ENCODE data around the gene KLC3.
"Not testable (repeated sequence)": the region's sequence is repeated elsewhere in the genome, so short reads cannot be mapped to it uniquely, and the experiment has no call there.

Gene KLC3

DNA sequence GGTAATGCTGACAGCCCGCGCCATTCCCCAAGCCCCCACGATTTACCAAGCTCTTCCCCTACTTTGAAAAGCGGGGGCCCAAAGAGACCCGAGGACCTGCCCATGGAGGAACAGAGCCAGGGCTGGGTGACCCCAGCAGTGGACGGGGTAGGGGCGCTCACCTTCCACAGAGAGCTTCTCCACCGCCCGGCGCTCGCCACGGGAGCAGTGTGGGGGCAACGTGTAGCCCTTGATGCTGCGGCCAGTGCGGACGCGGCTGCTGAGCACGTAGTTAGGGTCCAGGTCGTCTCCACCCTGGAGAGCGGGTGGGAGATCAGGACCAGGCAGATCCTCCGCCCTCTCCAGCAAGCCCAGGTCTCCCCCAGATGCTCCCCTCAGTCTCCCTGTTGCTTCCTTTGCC, 25.2 kb upstream of the KLC3 start:
- no peak for DNase-seq (ENCODE audit: low read depth in 2 of 2)

DNA sequence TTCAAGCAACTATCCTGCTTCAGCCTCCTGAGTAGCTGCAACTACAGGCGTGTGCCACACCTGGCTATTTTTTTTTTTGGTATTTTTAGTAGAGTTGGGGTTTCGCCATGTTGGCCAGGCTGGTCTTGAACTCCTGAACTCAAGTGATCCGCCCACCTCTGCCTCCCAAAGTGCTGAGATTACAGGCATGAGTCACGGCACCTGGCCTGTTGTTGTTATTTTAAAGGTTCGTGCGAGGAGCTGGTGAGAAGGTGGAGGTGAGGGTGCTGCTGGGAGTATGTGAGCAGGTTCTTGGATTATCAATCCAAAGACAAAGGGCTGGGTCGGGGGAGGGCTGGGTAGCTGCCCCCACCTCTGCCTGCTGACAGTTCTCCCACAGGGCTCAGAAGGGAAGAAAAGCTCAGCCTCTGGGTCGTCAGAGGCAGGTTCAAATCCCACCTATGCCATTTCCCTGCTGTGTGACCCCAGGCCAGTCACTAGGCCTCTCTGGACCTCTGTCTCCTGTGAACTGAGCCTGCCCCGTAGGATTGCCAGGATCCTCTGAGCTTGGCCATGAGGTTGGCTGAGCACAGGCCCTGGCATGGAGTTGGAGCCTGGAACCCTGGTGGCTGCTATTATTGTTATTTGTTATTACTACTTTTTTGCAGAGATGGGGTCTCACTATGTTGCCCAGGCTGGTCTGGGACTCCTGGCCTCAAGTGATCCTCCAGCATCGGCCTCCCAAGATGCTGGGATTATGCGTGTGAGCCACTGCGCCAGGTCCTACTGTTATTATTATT, 19.4 kb upstream of the KLC3 start:
- no peak for DNase-seq (ENCODE audit: low read depth in 2 of 2)

DNA sequence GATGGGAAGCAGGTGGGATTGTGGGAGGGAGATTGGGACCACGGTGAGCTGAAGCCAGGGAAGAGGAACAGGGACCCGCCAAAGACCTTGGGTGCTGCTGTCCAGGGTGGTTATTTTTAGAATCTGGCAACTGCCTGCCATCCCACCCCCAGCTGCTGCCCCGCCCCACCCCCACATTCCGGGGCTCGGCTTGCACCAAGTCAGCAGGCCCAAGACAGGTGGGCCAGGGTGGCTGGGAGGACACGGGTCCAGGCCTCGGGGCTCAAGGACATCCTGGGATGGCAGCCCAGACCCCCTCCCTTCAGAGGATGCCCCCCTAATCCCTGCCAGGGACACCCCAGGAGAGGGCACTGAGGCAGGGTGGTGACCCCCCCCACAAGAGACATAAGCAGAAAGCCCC, 18.7 kb upstream of the KLC3 start:
- DNase-seq (ENCODE audit: low read depth in 2 of 2), result no peak

DNA sequence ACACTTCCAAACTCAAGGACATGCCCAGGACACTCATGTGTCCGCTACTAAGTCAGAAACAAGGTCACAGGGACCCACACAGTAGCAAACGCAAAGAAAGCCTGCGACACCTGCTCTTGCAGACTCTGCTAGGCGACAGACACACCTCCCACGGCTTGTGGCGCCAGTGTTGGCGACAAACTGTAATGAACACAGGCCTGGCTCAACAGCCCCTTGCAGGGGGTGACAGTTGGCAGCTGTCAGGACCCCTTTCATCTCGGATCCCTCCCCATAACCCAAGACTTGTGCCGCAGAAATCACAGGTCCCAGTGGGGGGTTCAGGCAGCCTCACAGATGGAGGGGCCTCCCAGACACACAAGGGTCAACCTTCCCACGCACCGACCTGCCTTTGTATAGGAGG, 18.2 kb upstream of the KLC3 start:
- no peak for DNase-seq (ENCODE audit: low read depth in 2 of 2)

DNA sequence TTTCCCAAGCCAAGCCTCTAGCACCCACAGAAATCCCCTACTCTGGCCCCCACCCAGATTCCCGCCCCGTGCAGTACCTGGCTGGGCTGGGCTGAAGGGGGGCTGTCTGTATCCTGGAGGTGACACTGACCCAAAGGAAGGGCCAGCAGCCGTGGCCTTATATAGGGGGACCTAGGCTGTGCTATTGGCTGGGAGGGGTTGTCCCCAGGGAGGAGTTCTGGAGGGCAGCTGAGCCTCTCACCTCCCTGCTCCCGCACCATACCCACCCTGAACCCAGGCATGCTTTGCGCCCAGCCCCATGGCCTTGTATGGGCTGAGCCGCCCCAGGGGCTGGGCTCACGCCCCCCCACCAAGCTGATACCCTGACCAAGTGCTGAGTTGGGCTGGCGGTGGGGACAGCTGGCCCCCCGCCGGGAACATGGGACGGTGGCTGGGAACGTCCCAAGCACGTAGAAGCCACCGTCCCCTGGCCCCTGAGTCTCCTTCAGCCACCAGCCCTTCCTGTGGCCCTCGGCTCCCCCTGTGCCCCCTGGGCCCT, 17.7 kb upstream of the KLC3 start, which contains the start of gene CKM:
Gene CKM (minus strand): TSS at position 132 of the 538 bp plus-strand sequence. CDS start 3,162 bp downstream, outside the sequence.
- no peak for DNase-seq (ENCODE audit: low read depth in 2 of 2)

DNA sequence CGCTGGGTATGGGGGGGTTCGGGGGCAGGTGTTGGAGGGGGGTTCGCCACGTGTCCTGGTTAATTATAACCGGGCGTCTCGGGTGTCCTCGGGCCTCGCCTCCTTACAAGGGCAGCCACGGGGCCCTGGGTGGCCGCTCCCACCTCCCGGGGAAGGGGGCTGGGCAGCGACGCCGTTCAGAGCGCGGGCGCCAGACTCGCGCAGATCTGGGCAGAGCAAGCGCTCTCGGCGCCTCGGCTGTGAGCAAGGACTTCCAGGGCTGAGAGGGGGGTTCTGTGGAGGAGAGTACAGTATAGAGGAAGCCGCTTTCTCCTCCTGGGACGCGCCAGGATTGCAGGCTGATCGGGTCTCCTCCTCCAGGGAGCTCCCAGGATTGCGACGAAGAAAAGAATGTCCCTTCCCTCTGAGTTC, 16.9 kb upstream of the KLC3 start:
- DNase-seq (ENCODE audit: low read depth in 2 of 2), result no peak

DNA sequence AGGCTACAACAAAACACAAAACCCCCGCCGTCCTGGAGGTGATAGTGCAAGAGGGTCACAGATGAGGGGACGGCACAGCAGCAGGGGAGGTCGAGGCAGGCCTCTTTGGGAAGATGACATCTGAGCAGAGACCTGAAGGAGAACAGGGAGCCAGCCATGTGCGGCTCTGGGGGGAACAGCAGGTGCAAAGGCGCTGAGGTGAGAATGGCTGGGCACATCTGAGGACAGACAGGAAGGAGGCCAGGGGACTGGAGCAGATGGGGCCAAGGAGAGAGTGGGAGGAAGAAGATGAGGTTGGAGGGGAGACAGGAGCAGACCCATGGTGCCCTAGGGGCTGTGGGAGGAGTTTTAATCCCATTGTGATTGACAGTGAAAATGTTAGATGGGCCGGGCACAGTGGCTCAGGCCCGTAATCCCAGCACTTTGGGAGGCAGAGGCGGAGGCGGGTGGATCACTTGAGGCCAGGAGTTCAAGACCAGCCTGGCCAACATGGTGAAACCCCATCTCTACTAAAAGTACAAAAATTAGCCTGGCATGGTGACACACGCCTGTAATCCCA, 16.1 kb upstream of the KLC3 start:
- DNase-seq (ENCODE audit: low read depth in 2 of 2), result no peak

DNA sequence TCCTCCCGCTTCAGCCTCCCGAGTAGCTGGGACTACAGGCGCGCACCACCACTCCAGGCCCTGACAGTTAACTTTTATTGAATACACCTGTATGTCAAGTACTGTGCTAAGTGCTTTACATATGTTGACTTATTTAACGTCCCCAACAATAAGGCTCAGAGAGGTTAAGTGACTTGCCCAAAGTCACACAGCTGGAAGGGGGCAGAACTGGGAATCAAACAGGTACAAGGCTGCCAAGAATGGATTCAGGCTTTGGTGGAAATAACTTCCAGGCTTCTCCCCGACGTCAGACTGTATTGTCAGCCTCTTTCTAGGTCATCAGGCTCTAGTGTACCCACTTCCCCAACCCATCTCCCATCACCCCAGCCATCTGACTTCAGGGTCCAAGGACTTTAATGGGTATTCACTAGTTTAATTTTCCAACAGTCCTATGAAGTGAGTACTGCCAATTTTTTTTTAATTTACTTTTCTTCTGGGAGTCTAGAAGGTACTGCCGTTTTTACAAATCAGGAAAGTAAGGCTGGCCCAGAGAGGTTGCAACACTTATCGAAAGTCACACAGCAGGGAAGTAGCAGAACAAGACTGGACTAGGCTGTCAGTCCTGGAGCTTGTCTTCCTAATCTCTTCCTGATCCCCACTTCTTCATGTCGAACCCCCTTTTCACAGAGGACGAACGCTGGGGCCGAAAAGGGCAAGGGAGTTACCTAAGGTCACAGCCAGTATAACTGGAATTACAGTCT, 13.0 kb upstream of the KLC3 start:
- no peak for DNase-seq (ENCODE audit: low read depth in 2 of 2)

DNA sequence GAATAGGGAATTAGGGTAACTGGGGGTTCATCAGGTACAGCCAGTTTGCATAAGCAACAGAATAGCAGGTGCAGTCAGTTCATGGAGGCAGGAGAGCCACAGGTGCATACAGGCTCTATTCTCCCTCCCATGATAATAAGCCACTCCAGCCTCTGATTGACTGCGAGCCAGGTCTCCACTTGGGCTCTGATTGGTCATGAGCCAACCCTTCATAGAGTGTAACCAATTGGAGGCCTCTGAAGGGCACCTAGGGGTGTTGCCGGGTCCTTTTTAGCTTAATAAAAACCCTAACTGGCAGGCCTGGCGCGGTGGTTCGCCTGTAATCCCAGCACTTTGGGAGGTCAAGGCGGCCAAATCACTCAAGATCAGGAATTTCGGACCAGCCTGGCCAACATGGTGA, 9.1 kb upstream of the KLC3 start:
- DNase-seq (ENCODE audit: low read depth in 2 of 2), result no peak

DNA sequence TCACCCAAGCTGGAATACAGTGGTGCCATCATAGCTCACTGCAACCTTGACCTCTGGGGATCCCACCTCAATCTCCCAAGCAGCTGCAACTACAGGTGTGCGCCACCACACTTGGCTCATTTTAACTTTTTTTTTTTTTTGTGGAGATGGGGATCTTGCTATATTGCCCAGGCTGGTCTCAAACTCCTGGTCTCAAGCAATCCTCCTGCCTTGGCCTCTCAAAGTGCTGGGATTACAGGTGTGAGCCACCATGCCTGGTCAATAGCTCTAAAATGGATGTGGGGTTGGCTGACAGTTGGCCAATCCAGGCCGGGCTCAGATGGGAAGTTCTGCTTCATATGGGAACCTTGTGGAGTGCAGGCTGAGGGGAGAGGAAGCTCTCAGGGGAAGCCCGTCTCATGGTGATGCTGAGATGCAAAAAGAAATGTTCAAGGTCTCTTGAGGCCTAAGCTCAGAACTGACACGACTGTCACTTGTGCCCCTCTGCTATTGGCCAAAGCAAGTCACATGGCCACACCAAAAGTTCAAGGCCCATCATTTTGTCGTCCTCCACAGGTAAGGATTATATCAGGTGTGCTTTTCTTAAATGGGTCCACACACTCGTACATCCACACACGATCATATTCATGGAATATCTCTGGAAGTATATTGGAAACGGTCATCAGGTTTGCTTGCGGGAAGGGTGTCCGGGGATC, 6.8 kb upstream of the KLC3 start:
- no peak for DNase-seq (ENCODE audit: low read depth in 2 of 2)

DNA sequence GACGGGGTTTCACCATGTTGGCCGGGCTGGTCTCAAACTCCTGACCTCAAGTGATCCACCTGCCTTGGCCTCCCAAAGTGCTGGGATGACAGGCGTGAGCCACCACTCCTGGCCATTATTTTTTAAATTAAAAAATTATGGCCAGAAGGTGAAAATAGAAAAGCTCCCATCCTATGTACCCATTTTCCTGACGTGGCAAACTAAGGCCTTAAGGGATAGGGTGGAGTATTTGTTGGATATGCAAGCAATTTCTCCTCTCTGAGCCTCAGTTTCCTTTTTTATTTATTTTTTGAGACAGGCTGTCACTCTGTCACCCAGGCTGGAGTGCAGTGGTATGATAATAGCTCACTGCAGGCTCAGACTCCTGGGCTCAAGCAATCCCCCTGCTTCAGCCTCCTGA, 5.7 kb upstream of the KLC3 start:
- not testable (repeated sequence) for DNase-seq (ENCODE audit: low read depth in 2 of 2)

DNA sequence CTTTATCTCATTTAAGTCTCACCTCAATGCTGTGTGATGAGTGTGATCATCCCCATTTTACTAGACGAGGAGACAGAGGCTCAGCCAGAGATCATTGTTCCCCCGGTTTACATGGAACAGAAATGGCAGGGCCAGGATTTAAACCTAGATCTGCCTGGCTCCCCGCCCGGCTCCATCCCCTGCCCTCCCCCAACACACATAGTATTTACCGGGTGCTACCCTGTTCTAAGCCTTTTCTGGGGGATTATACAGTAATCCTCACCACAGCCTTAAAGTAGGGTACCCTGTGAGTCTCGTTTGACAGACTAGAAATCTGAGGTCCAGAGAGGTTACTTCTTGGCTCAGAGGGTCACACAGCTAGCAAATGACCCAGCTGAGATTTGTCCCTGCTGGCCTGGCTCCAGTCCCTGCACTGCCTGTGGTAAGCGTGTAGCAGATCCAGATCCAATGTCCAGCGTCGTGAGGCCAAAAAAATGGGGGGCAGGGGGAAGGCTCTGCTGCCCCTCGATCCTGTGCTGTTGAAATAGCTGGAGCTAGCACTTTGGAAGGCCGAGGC, 3.8 kb upstream of the KLC3 start:
- no peak for DNase-seq (ENCODE audit: low read depth in 2 of 2)

DNA sequence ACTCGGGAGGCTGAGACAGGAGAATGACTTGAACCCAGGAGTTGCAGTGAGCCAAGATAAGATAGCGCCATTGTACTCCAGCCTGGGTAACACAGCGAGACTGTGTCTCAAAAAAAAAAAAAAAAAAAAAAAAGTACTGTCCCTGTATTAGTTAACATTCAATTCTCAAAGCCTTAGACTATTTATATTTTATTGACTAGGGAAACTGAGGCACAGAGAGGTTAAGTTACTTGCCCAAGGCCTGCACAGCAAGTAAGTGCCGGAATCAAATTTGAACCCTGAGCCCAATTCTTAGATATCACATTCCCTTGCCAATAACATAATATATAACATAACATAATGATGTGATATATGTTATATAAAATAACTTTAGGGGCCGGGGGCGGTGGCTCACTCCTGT, 921 bp upstream of the KLC3 start:
- no peak for DNase-seq (ENCODE audit: low read depth in 2 of 2)

DNA sequence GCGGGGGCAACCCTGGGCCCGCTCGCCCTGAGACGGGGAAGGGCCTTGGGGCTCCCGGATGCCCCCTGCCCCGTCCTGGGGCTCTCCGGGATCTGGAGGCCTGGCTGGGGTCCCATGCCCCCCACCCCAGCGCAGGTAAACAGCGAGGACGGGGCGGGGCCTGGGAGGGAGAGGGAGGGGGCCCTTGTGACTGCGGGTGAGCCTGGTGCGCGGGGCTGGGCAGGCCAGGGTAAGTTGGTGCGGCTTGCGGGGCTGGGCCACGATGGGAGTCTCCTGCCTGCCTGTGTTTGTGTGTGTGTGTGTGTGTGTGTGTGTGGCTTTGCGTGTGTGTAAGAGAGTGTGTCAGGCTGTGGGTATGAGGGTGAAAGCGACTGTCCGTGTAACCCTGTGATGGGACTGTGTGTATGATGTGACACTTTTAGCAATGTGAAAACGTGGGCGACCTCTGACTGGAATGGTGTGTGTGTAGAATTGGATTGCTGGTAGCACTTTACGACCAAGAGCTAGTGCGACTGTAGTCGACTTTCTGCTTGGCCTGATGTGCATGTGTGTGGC, 426 bp downstream of the KLC3 start:
- DNase-seq (ENCODE audit: low read depth in 2 of 2), result no peak

DNA sequence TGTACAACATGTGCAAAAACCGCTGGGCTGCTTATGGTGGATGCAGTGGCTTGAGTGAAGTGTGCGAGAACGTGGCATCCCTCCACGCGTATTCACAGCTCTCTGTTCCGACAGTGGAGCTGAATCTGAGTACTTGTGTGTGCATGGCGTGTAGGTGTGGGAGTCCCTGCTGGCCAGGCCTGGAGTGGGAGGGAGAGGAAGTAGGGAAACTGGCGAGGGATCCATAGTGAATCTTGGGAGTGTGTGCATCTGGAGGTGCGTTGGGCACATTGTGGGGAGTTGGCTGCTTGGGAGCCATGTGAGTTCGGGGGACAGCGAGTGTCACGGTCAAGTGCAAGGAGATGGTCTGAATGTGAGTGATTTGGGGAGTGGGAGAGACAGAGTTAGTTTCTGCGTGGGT, 2.4 kb downstream of the KLC3 start:
- DNase-seq (ENCODE audit: low read depth in 2 of 2), result no peak

DNA sequence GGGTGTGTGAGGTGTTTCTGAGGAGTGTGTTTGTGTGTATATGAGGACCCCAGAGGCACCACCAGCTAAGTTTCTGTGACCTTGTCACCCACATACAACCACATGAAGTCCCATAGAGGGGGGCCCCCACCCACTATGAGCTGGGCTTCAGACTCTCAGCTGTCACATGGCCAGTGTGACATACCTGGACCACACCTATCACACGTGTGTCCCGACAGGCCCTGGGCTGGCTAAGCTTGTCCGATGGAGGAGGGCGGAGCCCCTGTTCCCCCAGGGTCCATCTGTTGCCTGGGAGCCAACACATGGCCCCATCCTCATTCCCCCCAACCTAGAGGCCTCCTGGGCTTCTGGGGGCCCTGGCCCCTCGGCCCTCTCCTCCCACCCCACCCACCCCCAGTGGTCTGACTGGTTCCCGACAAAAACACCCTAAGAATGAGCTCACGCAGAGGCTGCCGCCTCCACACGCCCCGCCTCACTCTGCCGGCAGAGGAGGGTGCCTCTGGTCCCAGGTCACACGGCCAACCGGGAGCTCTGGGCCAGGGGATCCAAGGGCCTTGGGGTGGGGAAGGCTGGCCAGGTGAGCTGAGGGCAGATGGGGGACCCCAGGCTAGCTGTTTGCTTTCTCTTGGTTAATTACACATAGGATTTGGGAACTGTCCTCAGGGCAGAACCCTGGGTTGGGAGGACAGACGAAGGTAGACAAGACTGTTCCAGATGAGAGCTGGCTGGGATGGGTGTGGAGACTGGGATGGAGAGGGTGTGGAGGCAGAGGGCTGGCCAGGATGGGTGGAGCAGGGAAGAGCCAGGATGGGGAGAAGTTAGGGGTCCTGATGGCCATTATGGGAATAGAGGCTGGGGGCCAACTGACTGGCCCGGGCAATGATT, 4.3 kb downstream of the KLC3 start:
- DNase-seq (ENCODE audit: low read depth in 2 of 2), result no peak

DNA sequence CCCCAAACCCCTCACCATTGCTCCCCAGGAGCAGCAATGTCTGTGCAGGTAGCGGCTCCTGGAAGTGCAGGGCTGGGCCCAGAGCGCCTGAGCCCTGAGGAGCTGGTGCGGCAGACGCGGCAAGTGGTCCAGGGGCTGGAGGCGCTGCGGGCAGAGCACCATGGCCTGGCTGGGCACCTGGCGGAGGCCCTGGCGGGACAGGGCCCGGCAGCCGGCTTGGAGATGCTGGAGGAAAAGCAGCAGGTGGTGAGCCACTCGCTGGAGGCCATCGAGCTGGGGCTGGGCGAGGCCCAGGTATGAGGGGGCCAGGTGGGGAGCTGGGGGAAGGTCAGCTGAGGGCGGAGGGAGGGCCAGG, 4.9 kb downstream of the KLC3 start:
- no peak for DNase-seq (ENCODE audit: low read depth in 2 of 2)

DNA sequence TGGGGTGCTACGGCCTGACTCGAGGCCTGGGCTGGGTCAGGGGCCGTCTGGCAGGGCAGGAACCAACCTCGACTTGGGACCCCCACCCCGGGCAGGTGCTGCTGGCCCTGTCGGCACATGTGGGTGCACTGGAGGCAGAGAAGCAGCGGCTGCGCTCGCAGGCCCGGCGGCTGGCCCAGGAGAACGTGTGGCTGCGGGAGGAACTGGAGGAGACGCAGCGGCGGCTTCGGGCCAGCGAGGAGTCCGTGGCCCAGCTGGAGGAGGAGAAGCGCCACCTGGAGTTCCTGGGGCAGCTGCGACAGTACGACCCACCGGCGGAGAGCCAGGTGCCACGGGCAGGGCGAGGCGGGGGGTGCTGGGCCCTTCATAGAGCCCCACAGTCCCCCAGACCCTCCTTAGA, 5.9 kb downstream of the KLC3 start:
- no peak for DNase-seq (ENCODE audit: low read depth in 2 of 2)

DNA sequence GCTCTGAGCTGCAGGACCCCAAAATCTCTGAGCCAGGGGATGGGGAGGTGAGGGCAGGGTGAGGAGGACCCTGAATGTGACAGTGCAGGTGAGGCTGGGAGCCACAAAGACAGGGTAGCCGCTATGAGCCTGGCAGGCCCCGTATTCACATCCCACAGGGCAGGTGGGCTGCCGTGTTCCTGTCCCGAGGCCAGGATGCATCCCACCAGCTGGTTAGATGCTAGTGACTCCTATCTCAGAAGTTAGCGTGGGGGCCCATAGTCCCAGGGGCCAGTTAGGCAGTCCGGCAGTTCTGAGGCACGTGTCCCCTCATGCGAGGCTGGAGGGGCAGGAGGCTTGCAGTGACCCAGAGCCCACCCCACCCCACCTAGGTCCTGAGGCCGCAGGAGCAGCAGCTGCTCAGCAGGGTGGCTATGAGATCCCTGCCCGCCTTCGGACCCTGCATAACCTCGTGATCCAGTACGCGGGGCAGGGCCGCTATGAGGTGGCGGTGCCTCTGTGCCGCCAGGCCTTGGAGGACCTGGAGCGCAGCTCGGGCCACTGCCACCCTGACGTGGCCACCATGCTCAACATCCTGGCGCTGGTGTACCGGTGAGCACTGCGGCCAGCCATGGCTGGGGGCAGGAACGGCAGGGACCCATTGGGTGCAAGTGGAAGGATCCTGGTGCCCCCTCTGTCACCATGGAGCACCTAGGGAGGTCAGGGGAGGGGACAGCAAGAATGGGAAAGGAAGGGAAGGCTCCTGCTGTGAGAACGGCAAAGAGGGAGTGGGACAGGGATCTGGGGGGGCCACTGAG, 7.2 kb downstream of the KLC3 start:
- DNase-seq (ENCODE audit: low read depth in 2 of 2), result no peak
